GM23248 (cell line): ENCODE measurements around the gene HBG1.
"Not testable (repeated sequence)": the region's sequence is repeated elsewhere in the genome, so short reads cannot be mapped to it uniquely, and the experiment has no call there.

Experiments
- EZH2 ChIP-seq: fragments of 200-600 bp; sonication (generic); IDR thresholded peaks from 2 replicates; pipeline ENCODE4 v1.6.1; 2018; ENCODE audit warnings: antibody characterized with exemption, mild to moderate bottlenecking; ENCODE audit not compliant: insufficient read depth, poor library complexity, severe bottlenecking
- EZH2phosphoT487 ChIP-seq: fragments of 200-600 bp; sonication (generic); IDR thresholded peaks from 2 replicates; pipeline ENCODE4 v1.6.1; 2018; ENCODE audit warnings: antibody characterized with exemption, moderate library complexity, mild to moderate bottlenecking, low read depth; ENCODE audit not compliant: insufficient read depth

- TF ChIP-seq EZH2, EZH2phosphoT487: not testable (repeated sequence)
Measured at GRCh38 chr11:5254646-5255413, 5.2 kb upstream of the HBG1 start, which contains the start of gene HBG2.
